ENCODE measurements around the gene GKN1.
"Not testable (repeated sequence)": the region's sequence is repeated elsewhere in the genome, so short reads cannot be mapped to it uniquely, and the experiment has no call there.

Gene GKN1, protein sequence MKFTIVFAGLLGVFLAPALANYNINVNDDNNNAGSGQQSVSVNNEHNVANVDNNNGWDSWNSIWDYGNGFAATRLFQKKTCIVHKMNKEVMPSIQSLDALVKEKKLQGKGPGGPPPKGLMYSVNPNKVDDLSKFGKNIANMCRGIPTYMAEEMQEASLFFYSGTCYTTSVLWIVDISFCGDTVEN

DNA sequence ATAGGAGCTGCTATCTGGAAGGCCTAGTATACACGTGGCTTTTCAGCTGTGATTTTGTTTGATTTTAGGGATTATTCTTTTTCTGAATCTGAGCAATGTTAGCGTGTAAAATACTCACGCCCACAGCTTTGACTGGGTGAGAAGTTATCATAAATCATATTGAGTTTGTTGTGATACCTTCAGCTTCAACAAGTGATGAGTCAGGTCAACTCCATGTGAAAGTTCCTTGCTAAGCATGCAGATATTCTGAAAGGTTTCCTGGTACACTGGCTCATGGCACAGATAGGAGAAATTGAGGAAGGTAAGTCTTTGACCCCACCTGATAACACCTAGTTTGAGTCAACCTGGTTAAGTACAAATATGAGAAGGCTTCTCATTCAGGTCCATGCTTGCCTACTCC is at the start of gene GKN1:
Gene GKN1 (plus strand): TSS at position 386 of the 400 bp plus-strand sequence. CDS start 42 bp downstream, outside the sequence.
- no peak for DNase-seq (ENCODE audit: low spot score)

- DNase-seq (ENCODE audit: low spot score), result peak; percentile 77
Measured at GRCh38 chr2:68925295-68925896, 49.0 kb upstream of the GKN1 start.

GRCh38 chr2:68926796-68927195 is 47.6 kb upstream of the GKN1 start:
- DNase-seq (ENCODE audit: low spot score), result no peak

DNA sequence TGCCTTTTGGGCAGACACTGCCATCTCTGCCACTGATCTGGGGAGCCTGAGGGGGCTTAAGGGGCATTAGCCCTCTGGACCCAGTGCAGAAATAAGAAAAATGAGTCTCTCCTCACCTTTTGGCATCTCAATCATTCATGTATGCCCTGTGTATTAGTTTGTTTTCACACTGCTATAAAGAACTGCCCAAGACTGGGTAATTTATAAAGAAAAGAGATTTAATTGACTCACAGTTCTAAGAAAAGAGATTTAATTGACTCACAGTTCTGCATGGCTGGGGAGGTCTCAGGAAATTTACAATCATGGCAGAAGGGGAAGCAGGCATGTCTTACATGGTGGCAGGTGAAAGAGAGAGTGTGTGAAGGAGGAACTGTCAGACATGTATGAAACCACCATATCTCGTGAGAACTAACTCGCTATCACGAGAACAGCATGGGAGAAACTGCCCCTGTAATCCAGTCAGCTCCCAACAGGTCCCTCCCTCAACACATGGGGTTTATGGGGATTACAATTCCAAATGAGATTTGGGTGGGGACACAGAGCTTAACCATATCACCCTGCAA is 43.2 kb upstream of the GKN1 start:
- no peak for DNase-seq (ENCODE audit: low spot score)

DNA sequence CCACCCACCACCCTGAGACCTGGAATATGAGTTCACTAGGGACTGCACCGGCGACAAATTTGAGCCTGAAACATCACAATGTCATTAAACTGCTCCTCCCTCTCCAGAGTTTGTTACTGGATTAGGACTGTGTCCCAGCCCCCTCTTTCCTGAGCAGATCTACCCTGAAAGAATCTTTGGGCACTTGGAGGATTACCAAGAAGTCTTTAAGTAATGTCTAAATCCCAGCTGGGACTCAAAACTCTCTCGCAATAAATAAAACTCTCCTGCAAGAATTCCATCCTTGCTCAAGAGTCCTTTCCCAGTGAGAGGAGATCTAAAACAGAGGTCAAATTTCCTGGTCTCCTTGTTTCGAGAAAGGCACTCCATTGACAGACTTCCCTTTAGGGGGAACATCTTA is 42.6 kb upstream of the GKN1 start:
- DNase-seq (ENCODE audit: low spot score), result no peak

- no peak for DNase-seq (ENCODE audit: low spot score)
Measured at GRCh38 chr2:68932402-68932801, 42.0 kb upstream of the GKN1 start.

- DNase-seq (ENCODE audit: low spot score), result no peak
Measured at GRCh38 chr2:68934021-68934420, 40.4 kb upstream of the GKN1 start.

DNA sequence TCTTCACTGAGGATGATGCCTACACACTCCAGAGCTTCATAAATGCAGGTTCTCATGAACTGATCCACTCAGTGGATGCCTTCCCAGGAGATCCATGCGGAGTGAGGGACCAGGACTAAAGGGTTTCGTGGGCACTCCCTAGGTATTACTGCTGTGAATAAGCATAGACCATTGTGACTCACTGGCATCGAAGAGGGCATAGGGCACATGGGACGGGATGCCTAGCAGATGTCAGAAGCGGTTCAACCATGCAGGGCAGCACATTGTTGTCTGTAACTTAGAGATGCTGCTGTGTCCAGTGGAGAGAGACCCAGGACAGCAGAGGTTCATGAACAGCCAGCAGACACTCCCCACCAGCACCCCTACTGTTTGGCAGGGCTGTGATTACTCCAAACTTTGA is 39.0 kb upstream of the GKN1 start:
- DNase-seq (ENCODE audit: low spot score), result no peak

DNA sequence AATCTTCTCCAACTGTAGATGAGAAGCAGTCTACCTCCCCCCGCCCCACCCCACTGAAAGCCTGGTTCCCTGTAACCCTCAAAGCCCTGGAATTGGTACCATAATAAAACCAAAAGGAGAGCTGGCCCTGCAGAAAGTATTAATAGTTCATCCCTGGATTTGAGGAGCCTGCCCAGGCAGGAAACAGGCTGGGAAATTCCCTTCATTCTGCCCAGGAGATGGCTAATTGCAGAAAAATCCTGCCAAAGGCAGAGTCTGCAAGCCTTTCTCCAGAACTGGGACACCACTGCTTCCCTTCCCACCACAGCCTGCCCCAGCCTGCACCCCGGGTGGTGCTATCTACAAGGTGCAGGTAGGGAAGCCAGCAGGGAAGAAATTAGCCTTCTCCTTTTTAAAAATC is 38.0 kb upstream of the GKN1 start:
- no peak for DNase-seq (ENCODE audit: low spot score)

GRCh38 chr2:68936889-68937288 is 37.5 kb upstream of the GKN1 start:
- DNase-seq (ENCODE audit: low spot score), result no peak

DNA sequence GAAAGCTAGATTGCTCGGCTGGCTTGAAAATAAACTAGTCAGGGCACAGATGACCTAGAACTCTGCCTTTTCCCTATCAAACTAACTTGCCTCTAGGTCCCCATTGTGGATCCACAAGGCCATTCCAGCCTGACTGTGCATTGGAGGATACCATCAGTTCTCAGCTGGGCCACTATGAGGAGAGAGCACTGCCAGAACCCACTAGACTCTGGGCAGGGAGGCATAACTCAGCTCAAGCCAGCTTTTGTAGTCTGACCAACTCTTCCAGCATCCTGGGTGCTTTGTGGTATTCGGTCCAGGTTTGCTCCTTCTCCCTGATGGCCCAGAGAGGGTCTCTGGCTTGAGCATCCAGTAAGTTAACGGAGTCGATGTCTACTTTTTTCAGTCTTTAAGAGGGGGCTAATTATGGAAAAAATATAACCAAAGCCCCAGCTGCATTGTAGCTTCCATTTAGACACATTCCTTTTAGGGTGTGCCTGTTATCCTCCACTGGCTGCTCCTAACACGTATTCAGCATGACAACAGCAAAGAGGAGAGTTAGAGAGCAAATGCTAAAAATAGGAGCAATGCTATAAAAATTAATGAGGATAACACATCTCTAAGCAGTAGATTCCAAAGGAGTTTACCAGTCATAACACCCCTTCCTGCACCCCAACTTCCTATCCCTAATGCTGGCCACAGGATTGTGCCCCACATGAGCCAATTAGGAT is 36.9 kb upstream of the GKN1 start:
- DNase-seq (ENCODE audit: low spot score), result no peak

DNA sequence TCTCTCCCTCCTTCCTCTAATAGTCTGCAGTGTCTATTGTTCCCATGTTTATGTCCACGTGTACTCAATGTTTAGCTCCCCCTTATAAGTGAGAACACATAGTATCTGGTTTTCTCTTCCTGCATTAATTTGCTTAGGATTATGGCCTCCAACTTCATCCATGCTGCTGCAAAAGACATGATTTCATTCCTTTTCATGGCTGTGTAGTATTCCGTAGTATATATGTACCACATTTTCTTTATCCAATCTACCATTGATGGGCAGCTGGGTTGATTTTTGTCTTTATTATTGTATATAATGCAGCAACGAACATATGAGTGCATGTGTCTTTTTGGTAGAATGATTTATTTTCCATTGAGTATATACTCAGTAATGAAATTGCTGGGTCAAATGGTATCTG is 35.5 kb upstream of the GKN1 start:
- DNase-seq (ENCODE audit: low spot score), result no peak

DNA sequence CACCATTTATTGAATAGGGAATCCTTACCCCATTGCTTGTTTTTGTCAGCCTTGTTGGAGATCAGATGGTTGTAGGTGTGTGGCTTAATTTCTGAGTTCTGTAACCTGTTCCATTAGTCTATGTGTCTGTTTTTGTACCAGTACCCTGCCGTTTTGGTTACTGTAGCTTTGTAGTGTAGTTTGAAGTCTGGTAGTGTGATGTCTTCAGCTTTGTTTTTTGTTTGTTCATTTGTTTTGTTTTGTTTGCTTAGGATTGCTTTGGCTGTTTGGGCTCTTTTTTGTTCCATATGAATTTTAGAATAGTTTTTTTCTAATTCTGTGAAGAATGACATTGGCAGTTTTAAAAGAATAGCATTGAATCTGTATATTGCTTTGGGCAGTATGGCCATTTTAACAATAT is 34.5 kb upstream of the GKN1 start:
- DNase-seq (ENCODE audit: low spot score), result no peak

DNA sequence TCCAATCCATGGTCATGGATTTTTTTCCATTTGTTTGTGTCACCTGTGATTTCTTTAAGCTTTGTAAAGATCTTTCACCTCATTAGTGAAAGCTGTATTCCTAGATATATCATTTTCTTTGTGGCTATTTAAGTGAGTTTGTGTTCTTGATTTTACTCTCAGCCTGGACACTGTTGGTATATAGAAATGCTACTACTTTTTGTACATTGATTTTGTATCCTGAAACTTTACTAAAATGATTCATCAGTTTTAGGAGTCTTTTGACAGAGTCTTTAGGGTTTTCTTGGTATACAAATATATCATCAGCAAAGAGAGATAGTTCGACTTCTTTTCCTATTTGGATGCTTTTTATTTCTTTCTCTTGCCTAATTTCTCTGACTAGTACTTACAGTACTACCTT is 34.1 kb upstream of the GKN1 start:
- no peak for DNase-seq (ENCODE audit: low spot score)

DNA sequence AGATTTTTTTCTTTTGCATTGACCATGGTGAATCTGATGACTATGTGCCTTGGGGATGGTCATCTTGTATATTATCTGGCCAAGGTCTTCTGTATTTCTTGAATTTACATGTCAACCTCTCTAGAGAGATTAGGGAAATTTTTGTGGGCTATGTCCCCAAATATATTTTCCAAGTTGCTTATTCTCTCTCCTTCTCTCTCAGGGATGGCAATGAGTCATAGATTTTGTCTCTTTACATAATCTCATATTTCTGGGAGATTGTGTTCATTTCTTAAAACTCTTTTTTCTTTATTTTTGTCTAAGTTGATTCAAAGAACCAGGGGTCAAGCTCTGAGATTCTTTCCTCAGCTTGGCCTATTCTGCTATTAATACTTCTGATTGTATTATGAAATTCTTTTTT is 31.6 kb upstream of the GKN1 start:
- DNase-seq (ENCODE audit: low spot score), result no peak

DNA sequence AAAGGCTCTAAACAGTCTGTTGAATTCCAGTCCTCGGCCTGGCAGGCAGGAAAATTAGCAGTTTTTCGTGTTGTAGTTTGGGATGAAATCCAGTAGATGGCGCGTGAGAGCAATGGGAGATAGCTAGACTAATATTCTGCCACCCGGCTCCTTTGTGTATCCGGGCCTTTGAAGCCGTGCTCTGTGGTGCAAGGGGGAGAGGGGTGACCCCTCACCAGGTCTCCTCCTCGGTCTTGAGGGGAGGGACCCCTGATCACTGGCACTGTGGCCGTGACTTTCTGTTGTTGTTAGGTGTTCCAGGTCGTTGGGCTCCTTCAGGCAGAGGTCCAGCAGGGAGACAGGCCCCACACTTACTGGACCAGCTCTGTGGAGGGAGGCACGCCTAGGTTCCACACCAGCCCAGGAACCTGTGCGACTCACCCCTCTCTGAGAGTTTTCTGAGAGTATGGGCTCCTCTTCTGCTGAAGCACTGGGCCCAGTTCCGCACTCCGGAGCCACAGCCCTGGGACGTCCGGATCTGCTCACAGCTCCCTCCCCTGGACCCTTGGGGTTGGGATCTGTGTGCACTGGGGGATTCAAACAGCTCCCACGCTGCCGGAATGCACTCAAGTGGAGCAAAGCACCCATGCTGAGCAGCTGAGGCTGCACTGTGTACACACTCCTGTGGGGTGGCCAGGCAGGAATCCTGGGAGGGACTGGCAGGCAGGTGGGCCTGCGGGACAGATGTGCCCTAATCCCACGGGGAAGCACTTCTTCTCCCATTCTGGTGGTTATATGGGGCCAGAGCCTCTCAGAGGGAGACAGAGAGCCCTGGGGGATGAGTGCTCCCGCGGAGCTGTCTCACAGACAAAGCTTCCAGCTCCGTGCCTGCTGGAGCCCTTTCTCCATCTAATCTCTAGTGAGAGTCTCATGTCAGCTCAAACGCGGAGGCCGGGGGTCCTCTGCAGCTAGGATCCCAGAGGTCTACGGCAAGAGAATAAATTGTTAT is 30.6 kb upstream of the GKN1 start:
- DNase-seq (ENCODE audit: low spot score), result peak; percentile 76

DNA sequence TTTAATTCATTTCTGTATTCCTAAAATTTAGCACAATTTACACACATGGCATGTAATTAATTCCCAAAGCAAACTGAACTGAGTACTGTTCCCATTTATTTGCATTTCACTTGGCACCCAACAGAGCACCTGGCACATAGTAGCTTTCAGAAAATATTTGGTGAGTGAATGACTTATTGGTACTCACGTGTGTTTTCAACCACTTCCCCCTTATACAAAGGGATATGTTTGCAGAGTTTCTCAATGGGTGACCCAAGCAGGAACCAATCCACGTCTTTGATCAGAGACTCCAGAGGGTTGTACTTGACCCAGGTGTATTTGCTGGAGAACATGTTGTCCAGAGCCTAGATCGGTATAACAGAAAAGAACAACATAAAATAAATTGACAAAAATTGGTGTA is 28.3 kb upstream of the GKN1 start:
- DNase-seq (ENCODE audit: low spot score), result no peak

GRCh38 chr2:68948710-68949109 is 25.7 kb upstream of the GKN1 start:
- no peak for DNase-seq (ENCODE audit: low spot score)

DNA sequence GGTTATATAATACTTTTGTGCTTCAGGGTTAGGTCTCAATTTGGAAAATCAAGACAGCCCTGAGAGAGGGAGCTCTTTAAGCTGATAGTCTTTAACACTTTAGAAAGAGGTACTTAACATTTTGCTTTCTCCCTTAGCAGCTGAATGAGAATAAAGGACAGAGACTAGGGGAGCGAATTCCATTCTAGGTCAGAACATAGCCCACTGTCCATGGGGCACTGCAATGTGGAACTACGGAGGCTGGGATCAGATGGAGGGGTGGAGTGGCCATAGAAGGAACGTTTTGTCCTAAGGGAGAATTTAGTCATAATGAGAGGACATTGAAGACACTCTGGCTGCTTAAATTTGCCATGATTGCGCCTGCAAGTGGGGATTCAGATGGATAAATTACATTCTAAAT is 22.5 kb upstream of the GKN1 start:
- DNase-seq (ENCODE audit: low spot score), result no peak

- DNase-seq (ENCODE audit: low spot score), result no peak
Measured at GRCh38 chr2:68952887-68953521, 21.4 kb upstream of the GKN1 start, which contains the start of gene GKN2. Gene GKN2 (minus strand): TSS chr2:68952893. CDS start chr2:68952861, 32 bp downstream.

DNA sequence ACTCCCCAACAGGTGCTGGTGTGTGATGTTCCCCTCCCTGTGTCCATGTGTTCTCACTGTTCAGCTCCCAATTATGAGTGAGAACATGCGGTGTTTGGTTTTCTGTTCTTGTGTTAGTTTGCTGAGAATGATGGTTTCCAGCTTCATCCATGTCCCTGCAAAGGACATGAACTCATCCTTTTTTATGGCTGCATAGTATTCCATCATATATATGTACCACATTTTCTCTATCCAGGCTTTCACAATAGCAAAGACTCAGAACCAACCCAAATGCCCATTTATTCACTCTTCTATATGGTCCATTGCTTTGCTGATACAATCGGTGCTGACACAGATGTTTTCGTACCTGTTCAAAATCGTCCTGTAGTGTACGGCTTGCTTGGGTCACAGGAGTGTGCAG is 19.0 kb upstream of the GKN1 start:
- not testable (repeated sequence) for DNase-seq (ENCODE audit: low spot score)

- no peak for DNase-seq (ENCODE audit: low spot score)
Measured at GRCh38 chr2:68959001-68959400, 15.4 kb upstream of the GKN1 start.

Data from NAMALWA (cell line).